Peyer's patch (tissue), 4 donors: ENCODE results near the gene ZNF275.

ENCODE experiments used
- POLR2A ChIP-seq, 2 donors: fragments of 450-650 bp; IDR thresholded peaks; one replicate each; pipeline ENCODE4 v1.5.1; 2017; ENCODE audit warnings: antibody characterized with exemption in 2 of 2, mild to moderate bottlenecking in 2 of 2, moderate library complexity in 2 of 2
- TF ChIP-seq, protein P1 (sequence below), 6 experiments: fragments of 450-650 bp in 4 of 6; fragments of 200-600 bp in 2 of 6; sonication (generic) in 1 of 6; IDR thresholded peaks; one replicate each; pipeline ENCODE4 v1.5.1; 2017 to 2019; ENCODE audit warnings: antibody characterized with exemption in 6 of 6, mild to moderate bottlenecking in 3 of 6, moderate library complexity in 1 of 6

- TF ChIP-seq, protein P1, sequence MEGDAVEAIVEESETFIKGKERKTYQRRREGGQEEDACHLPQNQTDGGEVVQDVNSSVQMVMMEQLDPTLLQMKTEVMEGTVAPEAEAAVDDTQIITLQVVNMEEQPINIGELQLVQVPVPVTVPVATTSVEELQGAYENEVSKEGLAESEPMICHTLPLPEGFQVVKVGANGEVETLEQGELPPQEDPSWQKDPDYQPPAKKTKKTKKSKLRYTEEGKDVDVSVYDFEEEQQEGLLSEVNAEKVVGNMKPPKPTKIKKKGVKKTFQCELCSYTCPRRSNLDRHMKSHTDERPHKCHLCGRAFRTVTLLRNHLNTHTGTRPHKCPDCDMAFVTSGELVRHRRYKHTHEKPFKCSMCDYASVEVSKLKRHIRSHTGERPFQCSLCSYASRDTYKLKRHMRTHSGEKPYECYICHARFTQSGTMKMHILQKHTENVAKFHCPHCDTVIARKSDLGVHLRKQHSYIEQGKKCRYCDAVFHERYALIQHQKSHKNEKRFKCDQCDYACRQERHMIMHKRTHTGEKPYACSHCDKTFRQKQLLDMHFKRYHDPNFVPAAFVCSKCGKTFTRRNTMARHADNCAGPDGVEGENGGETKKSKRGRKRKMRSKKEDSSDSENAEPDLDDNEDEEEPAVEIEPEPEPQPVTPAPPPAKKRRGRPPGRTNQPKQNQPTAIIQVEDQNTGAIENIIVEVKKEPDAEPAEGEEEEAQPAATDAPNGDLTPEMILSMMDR (IDR thresholded peaks at IDR 0.05) = no peak
- TF ChIP-seq POLR2A (IDR thresholded peaks at IDR 0.05) = no peak
These were observed 33.1 kb downstream of the ZNF275 start for GRCh38 chrX:153366878-153367538.
